GM21528 (cell line): ENCODE data around the gene PKHD1.

Experiments used
- ATAC-seq: cut with Tn5 transposase; IDR thresholded peaks from one replicate; pipeline ENCODE4 v1.9.1; 2021; ENCODE audit warnings: mild to moderate bottlenecking, moderate library complexity; ENCODE audit not compliant: unreplicated experiment, low FRiP score

PKHD1 gene

GRCh38 chr6:52104979-52105378 is 17.6 kb upstream of the PKHD1 start:
- ATAC-seq = no peak

- ATAC-seq = no peak
Observed at GRCh38 chr6:52103623-52104022, 16.2 kb upstream of the PKHD1 start.

- no peak for ATAC-seq
Observed at GRCh38 chr6:52102405-52102804, 15.0 kb upstream of the PKHD1 start.

- no peak for ATAC-seq
Observed at GRCh38 chr6:52098721-52099120, 11.3 kb upstream of the PKHD1 start.

GRCh38 chr6:52089758-52090348 is 2.4 kb upstream of the PKHD1 start:
- no peak for ATAC-seq

DNA sequence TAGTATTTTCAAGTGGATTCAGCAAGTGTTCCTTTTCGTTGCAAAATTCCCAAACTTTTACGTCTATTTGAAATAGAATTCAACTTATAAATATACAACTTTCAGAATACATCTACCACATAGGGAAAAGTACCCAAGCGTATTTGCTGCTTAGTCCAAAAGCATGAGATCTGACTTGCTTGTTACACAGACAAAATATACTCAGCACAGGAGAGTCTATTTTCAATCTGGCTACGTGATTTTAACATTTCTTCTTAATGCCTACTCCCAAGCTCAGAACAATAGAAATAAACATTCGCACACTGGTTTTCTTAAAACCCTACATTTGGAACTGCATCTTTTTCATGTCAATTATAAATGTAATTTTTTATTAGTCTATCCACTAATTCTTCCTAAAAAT is 672 bp downstream of the PKHD1 start:
- ATAC-seq = no peak

DNA sequence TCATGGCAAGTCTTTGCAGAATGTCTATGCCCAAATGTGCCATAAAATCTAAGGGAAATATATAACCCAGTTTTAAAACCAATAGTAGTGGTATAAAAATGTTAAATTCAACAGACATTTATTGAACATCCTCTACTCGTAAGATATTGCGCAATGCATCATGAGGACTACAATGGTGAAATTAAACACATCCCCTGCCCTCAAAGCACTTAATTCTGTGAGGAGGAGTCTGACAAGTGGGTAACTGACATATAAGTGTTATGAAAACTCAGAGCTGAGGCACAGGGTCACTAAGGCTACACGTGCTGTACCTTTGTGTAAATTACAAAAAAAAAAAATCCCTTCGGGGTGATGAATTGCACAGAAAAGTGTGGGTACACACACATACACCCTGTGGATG is 6.2 kb downstream of the PKHD1 start:
- no peak for ATAC-seq

DNA sequence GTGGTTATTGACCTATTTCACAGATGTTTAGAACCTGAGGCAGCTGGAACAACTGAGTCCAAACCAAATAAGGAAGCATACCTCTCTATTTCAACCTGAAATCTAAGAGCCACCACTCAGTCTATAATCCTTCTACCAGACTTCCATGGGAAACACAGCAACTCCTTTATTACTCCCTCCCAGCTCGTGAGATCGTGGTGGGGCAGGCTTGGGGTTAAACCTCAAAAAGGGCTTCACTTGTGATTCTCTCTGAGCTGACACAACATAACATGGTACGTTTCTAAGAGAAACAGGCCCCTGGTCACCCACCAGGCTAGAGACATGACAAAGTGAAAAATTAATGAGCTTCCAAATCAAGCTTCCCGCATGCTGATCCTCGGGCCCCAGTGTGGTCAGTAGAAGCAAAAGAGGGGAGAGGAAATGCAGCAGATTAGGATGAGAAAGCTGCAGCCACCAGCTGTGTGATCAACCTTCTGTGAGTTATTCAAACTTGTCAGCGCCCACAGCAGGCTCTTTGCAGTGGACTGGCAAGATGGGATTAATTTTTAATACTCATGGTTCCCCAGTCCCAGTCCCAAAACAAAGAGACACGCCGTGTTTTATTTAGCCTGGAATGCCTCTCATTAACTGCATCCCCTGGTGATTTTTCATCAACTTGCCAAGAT is 9.3 kb downstream of the PKHD1 start:
- ATAC-seq = no peak

DNA sequence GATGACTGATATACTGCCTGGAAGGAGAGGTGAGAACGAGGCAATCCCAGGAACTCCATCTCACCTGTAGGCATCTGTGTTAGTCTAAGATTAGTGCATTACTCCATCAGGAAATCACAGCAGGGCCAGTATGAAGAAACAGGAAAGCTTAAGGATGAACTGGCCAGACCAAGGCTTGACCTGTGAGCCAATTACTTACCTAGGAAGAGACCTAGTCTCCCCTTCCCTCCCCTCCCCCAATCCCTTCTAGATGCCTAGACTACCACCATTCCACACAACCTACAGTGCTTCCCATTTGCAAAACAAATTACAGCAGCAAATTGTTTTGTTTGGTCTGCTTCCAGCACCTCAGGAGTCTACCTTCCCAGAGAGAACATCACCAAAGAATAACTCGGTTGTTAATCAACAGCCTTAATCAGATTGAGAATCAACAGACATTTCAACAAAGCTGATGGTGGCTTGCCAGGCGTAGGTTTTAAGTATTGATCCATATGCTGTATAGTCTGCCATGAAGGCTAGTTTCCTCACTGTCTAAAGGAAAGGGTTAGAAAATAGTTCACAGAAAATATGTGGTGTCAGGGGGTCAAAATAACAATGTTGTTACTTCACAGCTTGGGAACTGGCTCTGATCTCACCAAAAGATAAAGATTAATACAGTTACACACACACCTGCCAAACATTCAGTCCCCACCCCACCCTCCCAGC is 10.1 kb downstream of the PKHD1 start:
- no peak for ATAC-seq

DNA sequence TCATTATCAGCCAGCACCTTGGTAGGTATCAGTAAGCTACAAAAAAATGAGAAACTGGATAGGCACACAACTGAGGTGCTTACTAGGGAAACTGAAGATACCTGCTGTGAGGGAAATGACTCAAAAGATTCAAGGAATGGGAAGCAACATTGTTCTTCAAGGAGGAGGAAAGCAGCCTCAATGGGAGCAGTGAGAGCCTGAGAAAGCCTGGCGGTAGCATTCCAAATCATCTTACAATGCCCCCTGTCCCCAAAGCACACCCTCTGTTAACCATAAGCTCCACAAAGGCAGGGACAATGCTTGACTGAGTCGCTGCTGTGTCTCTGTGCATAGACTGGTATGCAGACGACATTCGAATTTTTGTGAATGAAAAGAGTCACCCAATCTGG is 10.6 kb downstream of the PKHD1 start:
- ATAC-seq = no peak

GRCh38 chr6:52074716-52075115 is 12.7 kb downstream of the PKHD1 start:
- no peak for ATAC-seq

DNA sequence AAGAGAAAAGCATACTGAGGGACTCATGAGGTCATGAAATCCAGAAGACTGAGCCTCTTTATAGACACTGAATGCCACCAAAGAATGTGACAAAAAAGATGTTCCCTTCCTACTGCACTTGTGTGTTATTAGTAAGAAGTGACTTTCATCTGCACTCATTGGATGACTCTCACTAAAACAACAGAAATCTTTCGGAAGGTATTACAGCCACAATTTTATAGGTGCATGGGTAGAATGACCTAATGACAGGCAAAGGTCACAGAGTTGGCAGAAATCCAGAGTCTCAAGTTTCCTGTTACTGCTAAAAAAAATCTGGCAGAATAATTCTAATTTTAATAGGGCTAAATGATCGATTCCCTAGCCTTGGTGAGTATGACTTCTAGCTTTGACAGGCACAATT is 13.3 kb downstream of the PKHD1 start:
- no peak for ATAC-seq

DNA sequence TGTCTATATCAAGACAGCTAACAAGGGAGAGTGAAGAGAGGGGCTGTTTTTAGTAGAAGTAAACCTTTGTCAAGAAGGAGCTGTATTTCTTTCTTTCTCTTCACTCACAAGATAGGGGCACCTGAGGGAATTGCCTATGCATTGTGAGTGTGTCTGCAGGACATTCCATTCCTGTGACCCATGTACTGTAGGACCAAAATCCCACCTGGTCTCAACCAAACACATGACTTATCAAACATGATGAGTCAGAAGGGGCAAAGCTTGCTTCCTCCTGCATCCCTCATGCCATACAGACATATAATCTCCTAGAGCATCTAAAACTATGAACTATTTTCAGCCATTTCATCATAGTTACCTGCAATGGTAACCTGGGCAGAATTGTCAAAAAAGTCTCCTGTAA is 21.8 kb downstream of the PKHD1 start:
- ATAC-seq = no peak

DNA sequence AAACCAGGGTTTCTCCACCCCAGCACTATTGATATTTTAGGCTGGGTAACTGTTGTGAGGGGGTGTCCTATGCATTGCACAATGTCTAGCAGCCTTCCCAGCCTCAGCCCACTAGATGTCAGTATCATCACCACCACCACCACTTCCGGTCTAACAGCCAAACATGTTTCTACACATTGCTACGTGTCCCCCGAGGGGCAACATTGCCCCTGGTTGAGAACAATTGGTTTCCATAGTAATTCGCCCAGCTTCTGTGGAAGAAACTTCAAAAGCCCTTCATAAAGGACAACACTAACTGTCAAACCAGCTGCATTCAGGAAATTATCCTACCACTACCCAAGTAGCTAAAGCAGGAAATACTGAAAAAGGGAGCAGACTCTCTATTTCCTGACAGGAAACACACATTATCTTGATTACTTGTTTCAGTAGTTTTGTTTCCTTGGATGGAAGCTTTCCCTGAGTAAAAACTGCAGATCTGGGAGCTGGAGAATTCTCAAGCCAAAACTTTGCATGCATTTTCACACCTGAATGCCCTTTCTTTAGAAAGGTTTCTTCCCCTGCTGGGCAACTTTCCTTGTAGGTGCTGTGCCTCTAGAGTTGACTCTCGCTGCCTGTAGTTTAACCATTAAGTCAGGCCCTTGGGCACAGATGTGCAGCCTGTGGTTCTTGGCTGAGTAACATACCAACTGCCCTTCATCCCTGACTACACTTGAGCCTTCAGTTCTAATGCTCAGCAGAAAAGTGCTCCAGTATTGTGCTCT is 23.6 kb downstream of the PKHD1 start:
- ATAC-seq = peak; percentile 99

- ATAC-seq = no peak
Observed at GRCh38 chr6:52061481-52061880, 25.9 kb downstream of the PKHD1 start.

- ATAC-seq = no peak
Observed at GRCh38 chr6:52059821-52060220, 27.6 kb downstream of the PKHD1 start.

GRCh38 chr6:52055451-52055850 is 32.0 kb downstream of the PKHD1 start:
- no peak for ATAC-seq

- ATAC-seq = no peak
Observed at GRCh38 chr6:52053038-52053695, 34.2 kb downstream of the PKHD1 start.

GRCh38 chr6:52050051-52050405 is 37.4 kb downstream of the PKHD1 start:
- ATAC-seq = no peak

- ATAC-seq = no peak
Observed at GRCh38 chr6:52049252-52050050, 38.0 kb downstream of the PKHD1 start.
